Activated naive CD8-positive, alpha-beta T cell treated with anti-CD3 and anti-CD28 coated beads for 36 hours (primary cell): ENCODE results near the gene PPME1. TPM values are rescaled to one million over a fixed set of nuclear protein-coding genes. Genes with fewer than 3 reads are reported as not detected.
"Not testable (repeated sequence)": the region's sequence is repeated elsewhere in the genome, so short reads cannot be mapped to it uniquely, and the experiment has no call there.

Experiments used
- DNase-seq: peaks from one replicate; pipeline ENCODE4 v3.0.0; 2021
- H3K27ac Mint-ChIP-seq: one replicate; pipeline ENCODE4 v1.8.0; 2022; ENCODE audit warnings: mild to moderate bottlenecking, moderate library complexity, mixed read lengths
- H3K27me3 Mint-ChIP-seq: one replicate; pipeline ENCODE4 v1.8.0; 2022; ENCODE audit warnings: mild to moderate bottlenecking, mixed read lengths
- H3K36me3 Mint-ChIP-seq: one replicate; pipeline ENCODE4 v1.8.0; 2021; ENCODE audit warnings: mild to moderate bottlenecking, mixed read lengths
- H3K4me1 Mint-ChIP-seq: one replicate; pipeline ENCODE4 v1.8.0; 2021; ENCODE audit warnings: mixed read lengths
- H3K4me3 Mint-ChIP-seq: one replicate; pipeline ENCODE4 v1.8.0; 2022; ENCODE audit warnings: mild to moderate bottlenecking, moderate library complexity, mixed read lengths
- H3K9me3 Mint-ChIP-seq: one replicate; pipeline ENCODE4 v1.8.0; 2022; ENCODE audit warnings: mixed read lengths
- total RNA-seq, 2 experiments: library from RNA; stranded (reverse); gene quantifications; one replicate each; pipeline ENCODE4 v1.2.3, GENCODE V29; 2021

Gene PPME1
- total RNA-seq = 10 to 100 TPM; 40.2 to 47.4 TPM

GRCh38 chr11:74170694-74171629, at the start of gene PPME1, which contains the start of gene C2CD3:
TSS of gene PPME1 (plus strand) at chr11:74171289. CDS start at chr11:74171422, 133 bp downstream.
TSS of gene C2CD3 (minus strand) at chr11:74171002. CDS start at chr11:74170792, 210 bp downstream.
- no peak within 1 kb of the TSS for H3K27ac Mint-ChIP-seq
- peaks cover 23% of the 10 kb centered on the region for H3K36me3 Mint-ChIP-seq

GRCh38 chr11:74121804-74122203, 49.3 kb upstream of the PPME1 start:
- no peaks in the 10 kb centered on the region for H3K27me3 Mint-ChIP-seq
- no peaks in the 10 kb centered on the region for H3K4me1 Mint-ChIP-seq
- H3K27ac Mint-ChIP-seq = no peak overlapping the region
- no peaks in the 10 kb centered on the region for H3K9me3 Mint-ChIP-seq
- DNase-seq = no peak
- H3K4me3 Mint-ChIP-seq = no peak overlapping the region
- H3K36me3 Mint-ChIP-seq = peaks cover 19% of the 10 kb centered on the region

More at GRCh38 chr11:74170694-74171629, at the start of gene PPME1, which contains the start of gene C2CD3:
- H3K9me3 Mint-ChIP-seq = no peaks in the 10 kb centered on the region
- no peak within 1 kb of the TSS for H3K4me3 Mint-ChIP-seq
- DNase-seq = peak; percentile 98
- peaks cover 16% of the 10 kb centered on the region for H3K4me1 Mint-ChIP-seq
- no peaks in the 10 kb centered on the region for H3K27me3 Mint-ChIP-seq

- DNase-seq = no peak
- H3K27ac Mint-ChIP-seq = no peak overlapping the region
- H3K9me3 Mint-ChIP-seq = no peaks in the 10 kb centered on the region
- peaks cover 17% of the 10 kb centered on the region for H3K36me3 Mint-ChIP-seq
- H3K4me1 Mint-ChIP-seq = no peaks in the 10 kb centered on the region
- no peak overlapping the region for H3K4me3 Mint-ChIP-seq
- no peaks in the 10 kb centered on the region for H3K27me3 Mint-ChIP-seq
Observed at GRCh38 chr11:74123008-74123448, 48.1 kb upstream of the PPME1 start.

GRCh38 chr11:74129121-74129520, 42.0 kb upstream of the PPME1 start:
- DNase-seq = not testable (repeated sequence)

GRCh38 chr11:74132833-74133232, 38.3 kb upstream of the PPME1 start:
- no peaks in the 10 kb centered on the region for H3K9me3 Mint-ChIP-seq
- peaks cover 33% of the 10 kb centered on the region for H3K36me3 Mint-ChIP-seq
- no peak overlapping the region for H3K4me3 Mint-ChIP-seq
- H3K27ac Mint-ChIP-seq = no peak overlapping the region
- DNase-seq = no peak
- no peaks in the 10 kb centered on the region for H3K4me1 Mint-ChIP-seq
- H3K27me3 Mint-ChIP-seq = no peaks in the 10 kb centered on the region

More at GRCh38 chr11:74129121-74129520, 42.0 kb upstream of the PPME1 start:
- not testable (repeated sequence) for H3K4me1 Mint-ChIP-seq, H3K4me3 Mint-ChIP-seq, H3K27me3 Mint-ChIP-seq, H3K27ac Mint-ChIP-seq, H3K9me3 Mint-ChIP-seq
- peaks cover 27% of the 10 kb centered on the region for H3K36me3 Mint-ChIP-seq

GRCh38 chr11:74133436-74133835, 37.7 kb upstream of the PPME1 start:
- H3K4me1 Mint-ChIP-seq = no peaks in the 10 kb centered on the region
- H3K4me3 Mint-ChIP-seq = no peak overlapping the region
- H3K9me3 Mint-ChIP-seq = no peaks in the 10 kb centered on the region
- no peak for DNase-seq
- peaks cover 36% of the 10 kb centered on the region for H3K36me3 Mint-ChIP-seq
- no peak overlapping the region for H3K27ac Mint-ChIP-seq
- no peaks in the 10 kb centered on the region for H3K27me3 Mint-ChIP-seq

- no peaks in the 10 kb centered on the region for H3K9me3 Mint-ChIP-seq
- H3K4me3 Mint-ChIP-seq = no peak overlapping the region
- H3K36me3 Mint-ChIP-seq = peaks cover 40% of the 10 kb centered on the region
- no peaks in the 10 kb centered on the region for H3K27me3 Mint-ChIP-seq
- no peak overlapping the region for H3K27ac Mint-ChIP-seq
- no peak for DNase-seq
- no peaks in the 10 kb centered on the region for H3K4me1 Mint-ChIP-seq
Observed at GRCh38 chr11:74134661-74135060, 36.4 kb upstream of the PPME1 start.

GRCh38 chr11:74135127-74135840, 35.8 kb upstream of the PPME1 start:
- Mint-ChIP-seq H3K36me3 (peaks cover 36% of the 10 kb centered on the region), H3K27me3 (no peaks in the 10 kb centered on the region), H3K4me1 (no peaks in the 10 kb centered on the region), H3K9me3 (no peaks in the 10 kb centered on the region), H3K4me3 (no peak overlapping the region), H3K27ac (no peak overlapping the region)
- DNase-seq = no peak

- Mint-ChIP-seq H3K27ac (no peak overlapping the region), H3K4me1 (no peaks in the 10 kb centered on the region), H3K36me3 (peaks cover 15% of the 10 kb centered on the region), H3K9me3 (no peaks in the 10 kb centered on the region), H3K27me3 (no peaks in the 10 kb centered on the region), H3K4me3 (no peak overlapping the region)
- DNase-seq = no peak
Observed at GRCh38 chr11:74138021-74138420, 33.1 kb upstream of the PPME1 start.

- H3K9me3 Mint-ChIP-seq = no peaks in the 10 kb centered on the region
- no peak for DNase-seq
- peaks cover 15% of the 10 kb centered on the region for H3K36me3 Mint-ChIP-seq
- no peaks in the 10 kb centered on the region for H3K4me1 Mint-ChIP-seq
- H3K4me3 Mint-ChIP-seq = no peak overlapping the region
- no peak overlapping the region for H3K27ac Mint-ChIP-seq
- H3K27me3 Mint-ChIP-seq = no peaks in the 10 kb centered on the region
Observed at GRCh38 chr11:74138572-74138971, 32.5 kb upstream of the PPME1 start.

- H3K4me1 Mint-ChIP-seq = peaks cover 3% of the 10 kb centered on the region
- H3K27ac Mint-ChIP-seq = no peak overlapping the region
- no peak for DNase-seq
- H3K4me3 Mint-ChIP-seq = no peak overlapping the region
- H3K27me3 Mint-ChIP-seq = no peaks in the 10 kb centered on the region
- peaks cover 15% of the 10 kb centered on the region for H3K36me3 Mint-ChIP-seq
- H3K9me3 Mint-ChIP-seq = no peaks in the 10 kb centered on the region
Observed at GRCh38 chr11:74139151-74139918, 31.8 kb upstream of the PPME1 start.

GRCh38 chr11:74139919-74140431, 31.1 kb upstream of the PPME1 start:
- not testable (repeated sequence) for H3K9me3 Mint-ChIP-seq, H3K4me1 Mint-ChIP-seq, DNase-seq

GRCh38 chr11:74141241-74141695, 29.8 kb upstream of the PPME1 start:
- H3K4me1 Mint-ChIP-seq = peaks cover 6% of the 10 kb centered on the region
- no peak overlapping the region for H3K27ac Mint-ChIP-seq
- no peak for DNase-seq
- H3K9me3 Mint-ChIP-seq = no peaks in the 10 kb centered on the region
- no peak overlapping the region for H3K4me3 Mint-ChIP-seq
- no peaks in the 10 kb centered on the region for H3K27me3 Mint-ChIP-seq
- peaks cover 17% of the 10 kb centered on the region for H3K36me3 Mint-ChIP-seq

More at GRCh38 chr11:74139919-74140431, 31.1 kb upstream of the PPME1 start:
- peaks cover 18% of the 10 kb centered on the region for H3K36me3 Mint-ChIP-seq
- not testable (repeated sequence) for H3K27me3 Mint-ChIP-seq, H3K4me3 Mint-ChIP-seq, H3K27ac Mint-ChIP-seq

GRCh38 chr11:74141908-74142307, 29.2 kb upstream of the PPME1 start:
- no peak for DNase-seq
- peaks cover 17% of the 10 kb centered on the region for H3K36me3 Mint-ChIP-seq
- no peak overlapping the region for H3K4me3 Mint-ChIP-seq
- no peaks in the 10 kb centered on the region for H3K27me3 Mint-ChIP-seq
- H3K9me3 Mint-ChIP-seq = no peaks in the 10 kb centered on the region
- H3K27ac Mint-ChIP-seq = no peak overlapping the region
- H3K4me1 Mint-ChIP-seq = peaks cover 6% of the 10 kb centered on the region
